ENCODE measurements around the gene ACO1. TPM values are rescaled to one million over a fixed set of nuclear protein-coding genes. Genes with fewer than 3 reads are reported as not detected.

The ACO1 gene
- total RNA-seq, result 104 and 105 TPM in 2 replicates

- H3K79me2 ChIP-seq (ENCODE audit: insufficient read depth, low read length), result peaks cover 50% of the 10 kb centered on the region
- peak; percentile 97 for DNase-seq (ENCODE audit: insufficient read length, low spot score, missing footprints)
- no peak for TF ChIP-seq CTCF (IDR thresholded peaks at IDR 0.05; ENCODE audit: extremely low read depth, low read depth, low read length)
- peaks cover 15% of the 10 kb centered on the region for H4K20me1 ChIP-seq (ENCODE audit: insufficient read depth, low read length)
- peak within 1 kb of the TSS; percentile 98 for H2AFZ ChIP-seq (ENCODE audit: low read length)
- no peaks in the 10 kb centered on the region for H3K36me3 ChIP-seq (ENCODE audit: insufficient read depth, low read length)
- peaks cover 4% of the 10 kb centered on the region for H3K27me3 ChIP-seq (ENCODE audit: insufficient read depth, low read length)
- peak within 1 kb of the TSS; percentile 96 for H3K4me3 ChIP-seq (ENCODE audit: insufficient read depth, low read length)
- H3K4me1 ChIP-seq (ENCODE audit: insufficient read depth, low read length), result peaks cover 17% of the 10 kb centered on the region
- peak within 1 kb of the TSS; percentile 87 for H3K4me2 ChIP-seq (ENCODE audit: insufficient read depth, low read length)
- H3K9me3 ChIP-seq (ENCODE audit: low read depth, low read length), result no peaks in the 10 kb centered on the region
- peak within 1 kb of the TSS; percentile 80 for H3K27ac ChIP-seq (ENCODE audit: low read depth, low read length)
Measured at GRCh38 chr9:32384364-32385151, at the start of gene ACO1. ACO1 (plus strand) TSS chr9:32384643; CDS start chr9:32405507, 20,864 bp downstream.

- Histone ChIP-seq H3K36me3 (ENCODE audit: insufficient read depth, low read length) (no peaks in the 10 kb centered on the region), H4K20me1 (ENCODE audit: insufficient read depth, low read length) (no peaks in the 10 kb centered on the region), H3K27ac (ENCODE audit: low read depth, low read length) (no peak overlapping the region), H3K79me2 (ENCODE audit: insufficient read depth, low read length) (no peaks in the 10 kb centered on the region), H3K9me3 (ENCODE audit: low read depth, low read length) (no peaks in the 10 kb centered on the region), H3K4me1 (ENCODE audit: insufficient read depth, low read length) (no peaks in the 10 kb centered on the region), H2AFZ (ENCODE audit: low read length) (no peak overlapping the region), H3K4me3 (ENCODE audit: insufficient read depth, low read length) (no peak overlapping the region), H3K27me3 (ENCODE audit: insufficient read depth, low read length) (no peaks in the 10 kb centered on the region), H3K4me2 (ENCODE audit: insufficient read depth, low read length) (no peak overlapping the region)
- no peak for DNase-seq (ENCODE audit: insufficient read length, low spot score, missing footprints)
- no peak for TF ChIP-seq CTCF (IDR thresholded peaks at IDR 0.05; ENCODE audit: extremely low read depth, low read depth, low read length)
Measured at GRCh38 chr9:32334916-32335895, 49.2 kb upstream of the ACO1 start.

GRCh38 chr9:32339424-32339823 lies 45.0 kb upstream of the ACO1 start:
- TF ChIP-seq CTCF (IDR thresholded peaks at IDR 0.05; ENCODE audit: extremely low read depth, low read depth, low read length), result no peak
- Histone ChIP-seq H3K27me3 (ENCODE audit: insufficient read depth, low read length) (no peaks in the 10 kb centered on the region), H3K36me3 (ENCODE audit: insufficient read depth, low read length) (no peaks in the 10 kb centered on the region), H3K9me3 (ENCODE audit: low read depth, low read length) (no peaks in the 10 kb centered on the region), H3K79me2 (ENCODE audit: insufficient read depth, low read length) (no peaks in the 10 kb centered on the region), H3K4me1 (ENCODE audit: insufficient read depth, low read length) (no peaks in the 10 kb centered on the region), H3K4me3 (ENCODE audit: insufficient read depth, low read length) (no peak overlapping the region), H3K4me2 (ENCODE audit: insufficient read depth, low read length) (no peak overlapping the region), H3K27ac (ENCODE audit: low read depth, low read length) (no peak overlapping the region), H4K20me1 (ENCODE audit: insufficient read depth, low read length) (no peaks in the 10 kb centered on the region), H2AFZ (ENCODE audit: low read length) (no peak overlapping the region)
- DNase-seq (ENCODE audit: insufficient read length, low spot score, missing footprints), result no peak
